Measurements from ENCODE around the gene TRMT10A.

GRCh38 chr4:99586797-99587196, 23.0 kb upstream of the TRMT10A start:
- TF ChIP-seq POLR2A (IDR thresholded peaks at IDR 0.05) (no peak), EP300 (IDR thresholded peaks at IDR 0.05) (no peak)

Data from sigmoid colon (tissue), 4 donors.